Loucy (cell line): Measurements from ENCODE around the gene ZNF555.

Source experiments
- EZH2phosphoT487 ChIP-seq: fragments of 200-600 bp; IDR thresholded peaks from 2 replicates; pipeline ENCODE4 v1.6.1; 2018; ENCODE audit warnings: antibody characterized with exemption, mild to moderate bottlenecking, moderate library complexity, borderline replicate concordance
- TF ChIP-seq, protein P1 (sequence below): fragments of 200-600 bp; sonication (generic); conservative IDR thresholded peaks from 2 replicates; pipeline ENCODE4 v1.5.1; 2014; ENCODE audit warnings: mild to moderate bottlenecking, antibody characterized with exemption, low read length

DNA sequence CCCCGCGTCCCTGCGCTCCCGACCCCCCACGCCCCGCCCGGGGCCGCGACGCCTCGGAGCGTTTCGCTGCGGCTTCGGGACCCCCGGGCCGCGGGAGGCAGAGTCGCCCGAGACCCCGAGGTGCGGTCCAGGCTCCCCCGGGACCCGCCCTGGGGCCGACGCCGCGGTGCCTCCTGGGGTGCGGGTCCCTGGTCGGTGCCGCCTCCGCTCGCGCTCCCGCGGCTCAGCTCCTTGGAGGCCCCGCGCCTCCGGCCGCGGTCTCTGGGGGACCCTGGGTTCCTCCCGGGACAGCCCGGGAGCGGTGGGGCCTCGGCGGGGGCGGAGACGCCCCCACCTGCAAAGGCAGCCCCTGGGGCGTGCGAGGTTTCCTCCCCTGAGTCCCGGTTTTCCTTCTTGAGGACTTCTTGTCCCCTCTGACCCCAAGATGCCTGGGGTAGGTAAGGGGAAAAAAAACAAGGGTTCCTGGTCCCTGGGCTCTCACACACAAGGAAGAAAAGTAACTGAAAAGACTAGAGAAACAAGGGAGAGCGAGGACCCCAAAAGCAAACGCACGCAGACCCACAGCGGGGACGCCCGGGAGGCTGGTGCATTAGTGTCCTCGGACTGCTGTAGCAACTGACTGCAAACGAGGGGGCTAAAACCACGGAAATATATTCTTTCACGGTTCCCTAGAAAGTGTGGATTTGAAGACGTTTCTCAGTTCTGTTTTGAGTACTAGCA is 740 bp downstream of the ZNF555 start:
- TF ChIP-seq, protein P1, sequence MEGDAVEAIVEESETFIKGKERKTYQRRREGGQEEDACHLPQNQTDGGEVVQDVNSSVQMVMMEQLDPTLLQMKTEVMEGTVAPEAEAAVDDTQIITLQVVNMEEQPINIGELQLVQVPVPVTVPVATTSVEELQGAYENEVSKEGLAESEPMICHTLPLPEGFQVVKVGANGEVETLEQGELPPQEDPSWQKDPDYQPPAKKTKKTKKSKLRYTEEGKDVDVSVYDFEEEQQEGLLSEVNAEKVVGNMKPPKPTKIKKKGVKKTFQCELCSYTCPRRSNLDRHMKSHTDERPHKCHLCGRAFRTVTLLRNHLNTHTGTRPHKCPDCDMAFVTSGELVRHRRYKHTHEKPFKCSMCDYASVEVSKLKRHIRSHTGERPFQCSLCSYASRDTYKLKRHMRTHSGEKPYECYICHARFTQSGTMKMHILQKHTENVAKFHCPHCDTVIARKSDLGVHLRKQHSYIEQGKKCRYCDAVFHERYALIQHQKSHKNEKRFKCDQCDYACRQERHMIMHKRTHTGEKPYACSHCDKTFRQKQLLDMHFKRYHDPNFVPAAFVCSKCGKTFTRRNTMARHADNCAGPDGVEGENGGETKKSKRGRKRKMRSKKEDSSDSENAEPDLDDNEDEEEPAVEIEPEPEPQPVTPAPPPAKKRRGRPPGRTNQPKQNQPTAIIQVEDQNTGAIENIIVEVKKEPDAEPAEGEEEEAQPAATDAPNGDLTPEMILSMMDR = no peak
- no peak for TF ChIP-seq EZH2phosphoT487
